IMR-90 (cell line): ENCODE measurements around the gene KCNMA1. TPM values are rescaled to one million over a fixed set of nuclear protein-coding genes. Genes with fewer than 3 reads are reported as not detected.

Experiments
- ATAC-seq: fragments of 200-7000 bp; cut with Tn5 transposase; 2 replicates; pipeline ENCODE4 v1.9.1; 2020; ENCODE audit warnings: low read depth, mild to moderate bottlenecking, moderate library complexity
- BruUV-seq: library from RNA; stranded (reverse); fragments of 400-500 nt; replicated peaks from 2 replicates; lab custom pipeline; 2021; lab: Mats Ljungman, UMichigan
- CTCF ChIA-PET: fragments of 300-600 bp; formaldehyde crosslinking; extraction: SDS; loops from one replicate; lab custom pipeline; 2021; ENCODE audit warnings: antibody characterized with exemption; lab: Yijun Ruan, JAX
- POLR2A ChIA-PET: fragments of 300-600 bp; sonication (Branson Sonifier 250); formaldehyde crosslinking; loops from one replicate; lab custom pipeline; 2022; ENCODE audit warnings: antibody characterized with exemption; ENCODE audit not compliant: unreplicated experiment; lab: Charles Lee
- DNase-seq: peaks from one replicate; pipeline ENCODE4 v3.0.0; 2013
- H2AFZ ChIP-seq: replicated peaks from 2 replicates; pipeline ENCODE3; 2013; ENCODE audit warnings: low read length, mild to moderate bottlenecking; ENCODE audit not compliant: poor library complexity
- H2AK5ac ChIP-seq: 2 replicates; pipeline ENCODE4 v1.6.1; 2013; ENCODE audit warnings: low read depth, low read length, inconsistent platforms
- H2AK9ac ChIP-seq: replicated peaks from 2 replicates; pipeline ENCODE3; 2013; ENCODE audit warnings: mild to moderate bottlenecking, low read depth, low read length, moderate library complexity; ENCODE audit not compliant: poor library complexity
- H2BK120ac ChIP-seq: 2 replicates; pipeline ENCODE4 v1.6.1; 2013; ENCODE audit warnings: low read depth, low read length, inconsistent platforms
- H2BK15ac ChIP-seq: 3 replicates; pipeline ENCODE4 v1.6.1; 2013; ENCODE audit warnings: low read depth, low read length, inconsistent platforms
- H2BK20ac ChIP-seq: 2 replicates; pipeline ENCODE4 v1.6.1; 2013; ENCODE audit warnings: low read depth, mild to moderate bottlenecking, inconsistent platforms, low read length, moderate library complexity
- H2BK5ac ChIP-seq: 2 replicates; pipeline ENCODE4 v1.6.1; 2013; ENCODE audit warnings: mild to moderate bottlenecking, low read depth, low read length, inconsistent platforms; ENCODE audit not compliant: poor library complexity, severe bottlenecking
- H3K14ac ChIP-seq: replicated peaks from 2 replicates; pipeline ENCODE4 v1.6.1; 2013; ENCODE audit warnings: low read depth, low read length, inconsistent platforms
- H3K18ac ChIP-seq: 2 replicates; pipeline ENCODE4 v1.6.1; 2013; ENCODE audit warnings: low read depth, low read length, control low read depth
- H3K23ac ChIP-seq: 2 replicates; pipeline ENCODE4 v1.6.1; 2013; ENCODE audit warnings: low read depth, low read length, inconsistent platforms
- H3K27ac ChIP-seq: 2 replicates; pipeline ENCODE4 v1.5.1; 2013; ENCODE audit warnings: mild to moderate bottlenecking, control low read depth, low read length; ENCODE audit not compliant: insufficient read depth
- H3K27me3 ChIP-seq: 2 replicates; pipeline ENCODE4 v1.6.1; 2013; ENCODE audit warnings: low read length; ENCODE audit not compliant: control insufficient read depth, insufficient read depth
- H3K36me3 ChIP-seq: 2 replicates; pipeline ENCODE4 v1.6.1; 2013; ENCODE audit warnings: low read length, mixed read lengths; ENCODE audit not compliant: control insufficient read depth, insufficient read depth
- H3K4ac ChIP-seq: 2 replicates; pipeline ENCODE4 v1.6.1; 2013; ENCODE audit warnings: low read depth, low read length, inconsistent platforms
- H3K4me1 ChIP-seq: 2 replicates; pipeline ENCODE4 v1.6.1; 2013; ENCODE audit warnings: low read length, mixed read lengths; ENCODE audit not compliant: control insufficient read depth, insufficient read depth
- H3K4me2 ChIP-seq: 2 replicates; pipeline ENCODE4 v1.6.1; 2013; ENCODE audit warnings: low read depth, mild to moderate bottlenecking, control low read depth, low read length, moderate library complexity
- H3K4me3 ChIP-seq: 2 replicates; pipeline ENCODE4 v1.5.1; 2013; ENCODE audit warnings: low read depth, mild to moderate bottlenecking, control low read depth, low read length, moderate library complexity; ENCODE audit not compliant: insufficient read depth
- H3K56ac ChIP-seq: 2 replicates; pipeline ENCODE4 v1.6.1; 2013; ENCODE audit warnings: low read length, inconsistent platforms; ENCODE audit not compliant: insufficient read depth; ENCODE audit errors: extremely low read depth
- H3K79me1 ChIP-seq, 2 experiments: 2 replicates each; pipeline ENCODE4 v1.6.1; 2013; ENCODE audit warnings: low read length in 2 of 2, inconsistent platforms in 1 of 2, low read depth in 1 of 2
- H3K9ac ChIP-seq: 2 replicates; pipeline ENCODE4 v1.6.1; 2013; ENCODE audit warnings: low read depth, low read length, control low read depth
- H3K9me1 ChIP-seq: 2 replicates; pipeline ENCODE4 v1.6.1; 2013; ENCODE audit warnings: low read length, inconsistent platforms; ENCODE audit not compliant: insufficient read depth
- H3K9me3 ChIP-seq: 2 replicates; pipeline ENCODE4 v1.6.1; 2013; ENCODE audit warnings: low read length; ENCODE audit not compliant: control insufficient read depth, insufficient read depth
- H4K20me1 ChIP-seq: 2 replicates; pipeline ENCODE4 v1.6.1; 2013; ENCODE audit warnings: low read length, inconsistent platforms; ENCODE audit not compliant: insufficient read depth
- H4K5ac ChIP-seq: 2 replicates; pipeline ENCODE4 v1.6.1; 2013; ENCODE audit warnings: mild to moderate bottlenecking, low read depth, low read length, control low read depth
- H4K8ac ChIP-seq, 2 experiments: 2 replicates each; pipeline ENCODE4 v1.6.1; 2013; ENCODE audit warnings: low read depth in 2 of 2, low read length in 2 of 2, control low read depth in 1 of 2, inconsistent platforms in 1 of 2
- H4K91ac ChIP-seq: 2 replicates; pipeline ENCODE4 v1.6.1; 2013; ENCODE audit warnings: low read depth, low read length, inconsistent platforms; ENCODE audit not compliant: insufficient read depth
- CHD1 ChIP-seq: IDR thresholded peaks from 2 replicates; pipeline ENCODE4 v1.6.1; 2012; ENCODE audit warnings: low read depth, low read length, improper control_type of control experiment
- WGBS, 2 experiments: methylation state at CpG; one replicate each; pipeline versions ENCODE4 v1.1.5 to v1.1.7; 2013; ENCODE audit warnings: missing lambda C conversion rate in 2 of 2; ENCODE audit not compliant: insufficient read length in 1 of 2; ENCODE audit errors: extremely low coverage in 2 of 2; 5-methylcytosine and 5-hydroxymethylcytosine counted together
- dilution Hi-C: fragments of 300-500 bp; cut with HindIII; formaldehyde crosslinking; loops from one replicate; pipeline ENCODE4 v1.14.3; 2018; ENCODE audit warnings: low sequenced_read_pairs; ENCODE audit not compliant: unreplicated experiment
- in situ Hi-C: fragments of 300-500 bp; cut with MboI; formaldehyde crosslinking; loops from 3 replicates; pipeline ENCODE4 v1.14.3; 2019; ENCODE audit warnings: low sequenced_read_pairs, inconsistent platforms, mixed read lengths
- intact Hi-C: fragments of 100-400 bp; cut with micrococcal nuclease; formaldehyde crosslinking; loops from 2 replicates; pipeline ENCODE4 v1.10.0; 2022
- polyA plus RNA-seq, 3 experiments: library from polyadenylated mRNA; depleted of rRNA; stranded (reverse); fragments of >200 nt; gene quantifications; 2 replicates each; pipeline ENCODE4 v1.2.3, GENCODE V29; 2012; ENCODE audit warnings: low replicate concordance in 1 of 3
- total RNA-seq: library from RNA; depleted of rRNA; stranded (reverse); fragments of >200 nt; gene quantifications from 2 replicates; pipeline ENCODE4 v1.2.3, GENCODE V29; 2012

Gene KCNMA1
- total and polyA plus RNA-seq, 2 of the 4 experiments (the other 2 are of a cell fraction): 25.6 to 29.6 TPM

GRCh38 chr10:76995023-76995422 is 642.6 kb downstream of the KCNMA1 start:
- intact Hi-C loops (no loop called here), in situ Hi-C loops (loop anchor here (25.0 kb wide), 2 partner anchors 433 to 1583 kb away; partner anchors contain the start of gene ZNF503), dilution Hi-C loops (no loop called here)
- BruUV-seq: no TSS peak
- Histone ChIP-seq H3K23ac (no peak overlapping the region), H2AFZ (no peak overlapping the region), H3K36me3 (no peaks in the 10 kb centered on the region), H4K20me1 (no peaks in the 10 kb centered on the region), H4K5ac (no peak overlapping the region), H3K56ac (no peak overlapping the region), H3K4me2 (no peak overlapping the region), H3K9ac (no peak overlapping the region), H3K9me3 (no peaks in the 10 kb centered on the region), H2BK15ac (no peak overlapping the region), H3K27me3 (peaks cover 6% of the 10 kb centered on the region; the same call in 1 of the 2 replicates), H3K4me3 (no peak overlapping the region), H3K18ac (no peak overlapping the region), H3K27ac (no peak overlapping the region), H2BK20ac (no peak overlapping the region), H2BK5ac (no peak overlapping the region), H4K91ac (no peak overlapping the region), H2AK5ac (no peak overlapping the region), H3K4me1 (no peaks in the 10 kb centered on the region), H3K79me1 (no peaks in the 10 kb centered on the region), H3K4ac (no peak overlapping the region), H2AK9ac (no peak overlapping the region), H3K14ac (no peak overlapping the region), H3K9me1 (no peaks in the 10 kb centered on the region), H2BK120ac (no peak overlapping the region), H4K8ac (no peak overlapping the region)
- no peak for TF ChIP-seq CHD1
- CTCF ChIA-PET: no interaction called here
- ATAC-seq (no peak), DNase-seq (no peak)
- POLR2A ChIA-PET: no interaction called here
- WGBS, 2 experiments: no CpG with 5 or more reads among the region's 11 CpGs
